Measurements from ENCODE around the gene ZDHHC7. TPM values are rescaled to one million over a fixed set of nuclear protein-coding genes. Genes with fewer than 3 reads are reported as not detected.

The ZDHHC7 gene, protein sequence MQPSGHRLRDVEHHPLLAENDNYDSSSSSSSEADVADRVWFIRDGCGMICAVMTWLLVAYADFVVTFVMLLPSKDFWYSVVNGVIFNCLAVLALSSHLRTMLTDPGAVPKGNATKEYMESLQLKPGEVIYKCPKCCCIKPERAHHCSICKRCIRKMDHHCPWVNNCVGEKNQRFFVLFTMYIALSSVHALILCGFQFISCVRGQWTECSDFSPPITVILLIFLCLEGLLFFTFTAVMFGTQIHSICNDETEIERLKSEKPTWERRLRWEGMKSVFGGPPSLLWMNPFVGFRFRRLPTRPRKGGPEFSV
- total RNA-seq (2014; rRNA removed; shearing (Covaris generic)) (71.8 and 95.2 TPM in 2 replicates), polyA plus RNA-seq (2016; fragmentation: Nextera tagmentation; extraction: Ambion mirVana) (39.3 and 39.9 TPM in 2 replicates)

GRCh38 chr16:85010931-85011845 is at the start of gene ZDHHC7:
TSS of gene ZDHHC7 (minus strand) at chr16:85011535. CDS start at chr16:84990618, 20,917 bp downstream.
- peaks cover 10% of the 10 kb centered on the region for H3F3A ChIP-seq (ENCODE audit: insufficient read depth)
- 1 to 2% methylated on average over 46 to 65 of the region's 86 CpGs for WGBS, 2 experiments (ENCODE audit: low coverage in 1 of 2, low lambda C conversion rate in 2 of 2, missing lambda C conversion rate in 2 of 2)
- H3K27me3 ChIP-seq (replicated peaks; ENCODE audit: insufficient read depth): no peaks in the 10 kb centered on the region
- H4K20me1 ChIP-seq (ENCODE audit: insufficient read depth): no peaks in the 10 kb centered on the region
- DNase-seq: peak; percentile 96
- H2AFZ ChIP-seq: peak within 1 kb of the TSS; percentile 71
- no peak for TF ChIP-seq EZH2phosphoT487 (IDR thresholded peaks at IDR 0.05; ENCODE audit: insufficient read depth, low read depth)
- no peak for TF ChIP-seq EZH2 (IDR thresholded peaks at IDR 0.05; ENCODE audit: insufficient read depth, poor library complexity, severe bottlenecking)
- peak within 1 kb of the TSS; percentile 87 for H3K9ac ChIP-seq
- peak within 1 kb of the TSS; percentile 83 for H3K4me2 ChIP-seq (ENCODE audit: unreplicated experiment)
- H3K9me2 ChIP-seq (ENCODE audit: insufficient read depth): no peaks in the 10 kb centered on the region
- in situ Hi-C loops (cut with MboI): no loop called here
- peak within 1 kb of the TSS; percentile 89 for H3K27ac ChIP-seq
- no peaks in the 10 kb centered on the region for H3K9me3 ChIP-seq (ENCODE audit: low read depth)
- H3K4me1 ChIP-seq (ENCODE audit: insufficient read depth): peaks cover 24% of the 10 kb centered on the region
- H3K79me2 ChIP-seq (ENCODE audit: insufficient read depth): peaks cover 48% of the 10 kb centered on the region
- H3K36me3 ChIP-seq (ENCODE audit: low read depth): 0 out of 2 replicates have a peak, but pooled peaks cover 4% of the 10 kb centered on the region
- peak within 1 kb of the TSS; percentile 97 for H3K4me3 ChIP-seq

DNA sequence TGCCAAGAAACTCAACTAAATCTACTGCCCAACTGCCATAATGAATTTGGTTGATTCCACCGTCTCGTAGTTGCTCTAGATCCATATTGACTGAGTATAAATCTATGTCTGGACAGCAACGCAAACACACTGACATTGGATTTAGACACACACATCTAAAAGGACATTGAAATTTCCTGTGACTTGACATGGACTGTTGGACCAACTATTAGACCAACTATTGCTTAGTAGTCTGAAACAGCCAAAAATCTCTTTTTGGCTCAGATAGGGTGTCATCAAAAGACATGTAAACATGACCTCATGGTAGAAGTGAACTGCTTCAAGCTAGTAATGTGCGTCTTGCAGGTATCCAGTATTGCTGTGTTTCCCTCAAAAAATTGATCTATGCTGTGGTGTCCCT is 47.6 kb upstream of the ZDHHC7 start:
- Histone ChIP-seq H3K4me2 (ENCODE audit: unreplicated experiment) (no peak overlapping the region), H3K79me2 (ENCODE audit: insufficient read depth) (no peaks in the 10 kb centered on the region), H3K9ac (no peak overlapping the region), H3K27ac (no peak overlapping the region), H3K4me1 (ENCODE audit: insufficient read depth) (peaks cover 14% of the 10 kb centered on the region), H3K9me3 (ENCODE audit: low read depth) (no peaks in the 10 kb centered on the region), H3K4me3 (no peak overlapping the region), H3K36me3 (ENCODE audit: low read depth) (no peaks in the 10 kb centered on the region), H3F3A (ENCODE audit: insufficient read depth) (peaks cover 17% of the 10 kb centered on the region), H3K27me3 (replicated peaks; ENCODE audit: insufficient read depth) (no peaks in the 10 kb centered on the region), H2AFZ (no peak overlapping the region), H3K9me2 (ENCODE audit: insufficient read depth) (no peaks in the 10 kb centered on the region), H4K20me1 (ENCODE audit: insufficient read depth) (no peaks in the 10 kb centered on the region)
- WGBS, 2 experiments (ENCODE audit: low coverage in 1 of 2, low lambda C conversion rate in 2 of 2, missing lambda C conversion rate in 2 of 2): 65 to 76% methylated on average over 4 of the region's 4 CpGs
- no peak for TF ChIP-seq EZH2phosphoT487 (IDR thresholded peaks at IDR 0.05; ENCODE audit: insufficient read depth, low read depth)
- TF ChIP-seq EZH2 (IDR thresholded peaks at IDR 0.05; ENCODE audit: insufficient read depth, poor library complexity, severe bottlenecking): no peak
- no peak for DNase-seq
- in situ Hi-C loops (cut with MboI): no loop called here

GRCh38 chr16:85057948-85058347 is 46.6 kb upstream of the ZDHHC7 start:
- no peaks in the 10 kb centered on the region for H4K20me1 ChIP-seq (ENCODE audit: insufficient read depth)
- H3K36me3 ChIP-seq (ENCODE audit: low read depth): no peaks in the 10 kb centered on the region
- DNase-seq: no peak
- H3K9ac ChIP-seq: no peak overlapping the region
- H3K9me2 ChIP-seq (ENCODE audit: insufficient read depth): no peaks in the 10 kb centered on the region
- no peaks in the 10 kb centered on the region for H3K27me3 ChIP-seq (replicated peaks; ENCODE audit: insufficient read depth)
- H3K4me1 ChIP-seq (ENCODE audit: insufficient read depth): peaks cover 14% of the 10 kb centered on the region
- H3F3A ChIP-seq (ENCODE audit: insufficient read depth): peaks cover 17% of the 10 kb centered on the region
- H3K79me2 ChIP-seq (ENCODE audit: insufficient read depth): 0 out of 2 replicates have a peak, but pooled peaks cover 3% of the 10 kb centered on the region
- H3K27ac ChIP-seq: no peak overlapping the region
- no peak overlapping the region for H3K4me3 ChIP-seq
- TF ChIP-seq EZH2phosphoT487 (IDR thresholded peaks at IDR 0.05; ENCODE audit: insufficient read depth, low read depth): no peak
- TF ChIP-seq EZH2 (IDR thresholded peaks at IDR 0.05; ENCODE audit: insufficient read depth, poor library complexity, severe bottlenecking): no peak
- H2AFZ ChIP-seq: no peak overlapping the region
- H3K9me3 ChIP-seq (ENCODE audit: low read depth): no peaks in the 10 kb centered on the region
- in situ Hi-C loops (cut with MboI): no loop called here
- 96 to 100% methylated on average over 7 of the region's 7 CpGs for WGBS, 2 experiments (ENCODE audit: low coverage in 1 of 2, low lambda C conversion rate in 2 of 2, missing lambda C conversion rate in 2 of 2)
- no peak overlapping the region for H3K4me2 ChIP-seq (ENCODE audit: unreplicated experiment)

DNA sequence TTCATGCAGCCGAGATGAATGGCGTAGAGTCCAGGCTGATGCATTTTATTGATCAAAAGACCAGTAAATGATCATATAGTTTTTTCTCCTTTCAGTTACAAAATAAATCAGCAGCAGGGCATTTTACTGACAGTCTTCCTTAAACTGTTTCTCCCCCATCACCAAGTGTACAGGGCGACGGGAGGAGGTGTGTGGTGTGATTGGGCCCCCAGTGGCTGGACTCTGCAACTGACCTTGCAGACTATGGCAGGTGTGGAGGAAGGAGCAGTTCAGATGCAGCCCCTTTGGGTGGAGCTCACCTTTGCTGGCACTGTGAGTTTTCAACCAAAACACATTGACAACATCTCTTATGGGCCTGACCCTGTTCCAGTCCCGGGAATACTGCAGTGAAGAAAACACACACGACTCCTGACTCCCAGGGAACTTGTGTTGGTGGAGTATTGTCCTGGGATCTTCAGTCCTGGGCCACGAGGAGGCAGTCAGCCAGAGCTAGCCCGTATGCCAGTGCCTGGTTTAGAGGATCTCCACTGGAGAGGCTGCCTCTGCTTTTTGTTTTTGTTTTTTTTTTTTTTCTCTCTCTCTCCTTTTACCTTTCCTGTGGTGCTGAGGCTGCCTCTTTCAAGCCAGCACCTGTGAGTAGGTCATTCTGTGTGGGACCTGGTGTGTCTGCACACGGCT is 46.0 kb upstream of the ZDHHC7 start:
- Histone ChIP-seq H3K4me3 (no peak overlapping the region), H2AFZ (no peak overlapping the region), H3K27me3 (replicated peaks; ENCODE audit: insufficient read depth) (no peaks in the 10 kb centered on the region), H3K36me3 (ENCODE audit: low read depth) (no peaks in the 10 kb centered on the region), H3K79me2 (ENCODE audit: insufficient read depth) (0 out of 2 replicates have a peak, but pooled peaks cover 3% of the 10 kb centered on the region), H3K4me1 (ENCODE audit: insufficient read depth) (peaks cover 14% of the 10 kb centered on the region), H3K9me3 (ENCODE audit: low read depth) (no peaks in the 10 kb centered on the region), H3K9me2 (ENCODE audit: insufficient read depth) (no peaks in the 10 kb centered on the region), H3K9ac (no peak overlapping the region), H4K20me1 (ENCODE audit: insufficient read depth) (no peaks in the 10 kb centered on the region), H3K4me2 (ENCODE audit: unreplicated experiment) (no peak overlapping the region), H3K27ac (no peak overlapping the region), H3F3A (ENCODE audit: insufficient read depth) (peaks cover 17% of the 10 kb centered on the region)
- no peak for TF ChIP-seq EZH2phosphoT487 (IDR thresholded peaks at IDR 0.05; ENCODE audit: insufficient read depth, low read depth)
- no peak for TF ChIP-seq EZH2 (IDR thresholded peaks at IDR 0.05; ENCODE audit: insufficient read depth, poor library complexity, severe bottlenecking)
- in situ Hi-C loops (cut with MboI): no loop called here
- no peak for DNase-seq
- 86 to 90% methylated on average over 9 of the region's 9 CpGs for WGBS, 2 experiments (ENCODE audit: low coverage in 1 of 2, low lambda C conversion rate in 2 of 2, missing lambda C conversion rate in 2 of 2)
